CD4-positive, alpha-beta T cell (primary cell): Measurements from ENCODE around the gene DSE. TPM values are rescaled to one million over a fixed set of nuclear protein-coding genes. Genes with fewer than 3 reads are reported as not detected.

ENCODE experiments used
- ATAC-seq: fragments of 200-7000 bp; cut with Tn5 transposase; one replicate; pipeline ENCODE4 v1.10.0; 2022; ENCODE audit warnings: mild to moderate bottlenecking; ENCODE audit not compliant: poor library complexity
- CTCF ChIA-PET: fragments of 350-600 bp; sonication (Branson Sonifier 250); formaldehyde crosslinking; loops from one replicate; lab custom pipeline; 2021; ENCODE audit warnings: antibody characterized with exemption, inconsistent platforms; lab: Charles Lee
- POLR2A ChIA-PET: fragments of 350-600 bp; sonication (Branson Sonifier 250); formaldehyde crosslinking; loops from one replicate; lab custom pipeline; 2021; ENCODE audit warnings: antibody characterized with exemption, inconsistent platforms; lab: Charles Lee
- DNase-seq, 14 experiments: peaks; one replicate each; pipeline ENCODE4 v3.0.0-alpha.2; 2013 to 2020; ENCODE audit warnings: mixed read lengths in 2 of 14
- H3K27ac ChIP-seq, 2 donors: one replicate each; pipeline versions ENCODE4 v1.5.1 to v1.7.0; 2013; ENCODE audit warnings: low read length in 2 of 2, low read depth in 1 of 2, mild to moderate bottlenecking in 1 of 2
- H3K27me3 ChIP-seq, 2 experiments: 1 replicate in 1 of 2; 2 replicates in 1 of 2; pipeline versions ENCODE4 v1.6.1 to v1.7.0; 2013; ENCODE audit warnings: low read length in 2 of 2, control low read depth in 1 of 2, mild to moderate bottlenecking in 1 of 2, moderate library complexity in 1 of 2; ENCODE audit not compliant: insufficient read depth in 2 of 2, control insufficient read depth in 1 of 2
- H3K36me3 ChIP-seq: one replicate; pipeline ENCODE4 v1.6.1; 2013; ENCODE audit warnings: low read length, control low read depth; ENCODE audit not compliant: insufficient read depth
- H3K4me1 ChIP-seq: one replicate; pipeline ENCODE4 v1.6.1; 2013; ENCODE audit warnings: low read length, control low read depth; ENCODE audit not compliant: insufficient read depth
- H3K4me3 ChIP-seq: one replicate; pipeline ENCODE4 v1.5.1; 2013; ENCODE audit warnings: mild to moderate bottlenecking, low read length, moderate library complexity
- H3K9me3 ChIP-seq, 2 experiments: 1 replicate in 1 of 2; 2 replicates in 1 of 2; pipeline versions ENCODE4 v1.6.1 to v1.7.0; 2013; ENCODE audit warnings: low read length in 2 of 2, mild to moderate bottlenecking in 2 of 2, control low read depth in 1 of 2, moderate library complexity in 1 of 2; ENCODE audit not compliant: control insufficient read depth in 1 of 2, insufficient read depth in 1 of 2
- H3K27ac Mint-ChIP-seq: one replicate; pipeline ENCODE4 v1.8.0; 2020; ENCODE audit warnings: mixed read lengths
- H3K27me3 Mint-ChIP-seq: one replicate; pipeline ENCODE4 v1.8.0; 2021; ENCODE audit warnings: mixed read lengths
- H3K36me3 Mint-ChIP-seq: one replicate; pipeline ENCODE4 v1.8.0; 2021; ENCODE audit warnings: low read depth, mixed read lengths
- H3K4me1 Mint-ChIP-seq: one replicate; pipeline ENCODE4 v1.8.0; 2021; ENCODE audit warnings: low read depth, mixed read lengths
- H3K4me3 Mint-ChIP-seq: one replicate; pipeline ENCODE4 v1.8.0; 2020; ENCODE audit warnings: mild to moderate bottlenecking, mixed read lengths
- H3K9me3 Mint-ChIP-seq: one replicate; pipeline ENCODE4 v1.8.0; 2020; ENCODE audit warnings: mixed read lengths
- intact Hi-C, 2 experiments: fragments of 100-400 bp; cut with DNase I in 1 of 2; cut with micrococcal nuclease in 1 of 2; formaldehyde crosslinking; loops; one replicate each; pipeline versions ENCODE4 v1.15.1 to v1.9.0; 2023 to 2025; cut with DNase I, micrococcal nuclease
- total RNA-seq, 174 experiments: library from RNA in 2 of 174; stranded (reverse) in 2 of 174; gene quantifications; one replicate each; pipeline ENCODE4 v1.2.3 and lab custom pipeline; 2021 to 2026
- TF ChIP-seq, protein P1 (sequence below): fragments of 200-600 bp; IDR thresholded peaks from one replicate; pipeline ENCODE4 v1.8.0; 2022; ENCODE audit warnings: antibody characterized with exemption, mild to moderate bottlenecking

The DSE gene
- total RNA-seq, 2 experiments from 2014 or later = 7.5 to 8.0 TPM

DNA sequence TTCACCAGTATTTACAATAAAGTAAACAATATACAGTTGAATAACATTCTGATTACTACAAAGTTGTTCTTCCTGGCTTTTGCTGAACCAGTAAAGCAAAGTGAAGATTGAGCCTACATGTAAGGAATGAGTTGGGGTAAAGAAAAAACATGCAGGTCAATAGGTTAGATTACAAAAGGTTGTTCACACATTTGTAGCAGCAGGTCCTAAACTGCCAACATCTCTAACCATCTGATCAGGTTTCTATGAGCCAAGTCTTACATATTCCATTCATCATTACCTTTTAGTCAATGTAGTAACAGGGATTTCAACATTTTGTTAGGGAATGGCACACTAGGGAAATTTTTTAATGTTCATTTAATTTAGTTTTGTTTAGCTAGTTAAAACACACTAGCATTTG lies 81.2 kb downstream of the DSE start:
- no peak overlapping the region for H3K4me3 Mint-ChIP-seq

DNA sequence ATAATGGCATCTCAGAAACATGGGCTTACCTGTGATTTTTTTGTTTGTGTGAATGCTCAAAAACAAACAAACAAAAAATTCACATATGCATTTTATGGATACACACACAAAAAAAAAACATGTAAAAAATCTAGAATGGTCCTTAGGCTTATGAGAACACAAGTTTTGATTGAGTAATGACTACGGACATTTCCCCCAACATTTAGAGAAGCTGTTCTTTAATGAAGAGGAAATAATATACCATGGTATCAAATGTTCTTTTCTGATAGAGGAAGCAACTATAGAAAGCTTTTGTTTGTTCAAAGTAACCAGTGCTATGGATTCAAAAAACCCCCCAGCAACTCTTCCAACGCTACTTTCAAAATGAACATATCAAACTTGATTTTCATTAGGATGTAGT lies 81.8 kb downstream of the DSE start:
- H3K36me3 ChIP-seq = no peaks in the 10 kb centered on the region
- no peak overlapping the region for H3K27ac Mint-ChIP-seq
- H3K36me3 Mint-ChIP-seq = no peaks in the 10 kb centered on the region
- H3K4me3 ChIP-seq = no peak overlapping the region
- TF ChIP-seq, protein P1, sequence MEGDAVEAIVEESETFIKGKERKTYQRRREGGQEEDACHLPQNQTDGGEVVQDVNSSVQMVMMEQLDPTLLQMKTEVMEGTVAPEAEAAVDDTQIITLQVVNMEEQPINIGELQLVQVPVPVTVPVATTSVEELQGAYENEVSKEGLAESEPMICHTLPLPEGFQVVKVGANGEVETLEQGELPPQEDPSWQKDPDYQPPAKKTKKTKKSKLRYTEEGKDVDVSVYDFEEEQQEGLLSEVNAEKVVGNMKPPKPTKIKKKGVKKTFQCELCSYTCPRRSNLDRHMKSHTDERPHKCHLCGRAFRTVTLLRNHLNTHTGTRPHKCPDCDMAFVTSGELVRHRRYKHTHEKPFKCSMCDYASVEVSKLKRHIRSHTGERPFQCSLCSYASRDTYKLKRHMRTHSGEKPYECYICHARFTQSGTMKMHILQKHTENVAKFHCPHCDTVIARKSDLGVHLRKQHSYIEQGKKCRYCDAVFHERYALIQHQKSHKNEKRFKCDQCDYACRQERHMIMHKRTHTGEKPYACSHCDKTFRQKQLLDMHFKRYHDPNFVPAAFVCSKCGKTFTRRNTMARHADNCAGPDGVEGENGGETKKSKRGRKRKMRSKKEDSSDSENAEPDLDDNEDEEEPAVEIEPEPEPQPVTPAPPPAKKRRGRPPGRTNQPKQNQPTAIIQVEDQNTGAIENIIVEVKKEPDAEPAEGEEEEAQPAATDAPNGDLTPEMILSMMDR = no peak
- no peak overlapping the region for H3K4me3 Mint-ChIP-seq
- ATAC-seq (no peak), DNase-seq (no peak)
- H3K27me3 Mint-ChIP-seq = peaks cover 7% of the 10 kb centered on the region
- ChIA-PET POLR2A (no interaction called here), CTCF (no interaction called here)
- H3K27ac ChIP-seq = no peak overlapping the region
- intact Hi-C loops = no loop called here
- no peaks in the 10 kb centered on the region for H3K4me1 ChIP-seq
- H3K27me3 ChIP-seq = no peaks in the 10 kb centered on the region
- no peaks in the 10 kb centered on the region for H3K4me1 Mint-ChIP-seq
- H3K9me3 Mint-ChIP-seq = no peaks in the 10 kb centered on the region
- H3K9me3 ChIP-seq = no peaks in the 10 kb centered on the region

More for the DNA sequence above, 81.2 kb downstream of the DSE start:
- ChIA-PET POLR2A (no interaction called here), CTCF (no interaction called here)
- Mint-ChIP-seq H3K27ac (no peak overlapping the region), H3K4me1 (no peaks in the 10 kb centered on the region), H3K36me3 (no peaks in the 10 kb centered on the region), H3K27me3 (peaks cover 7% of the 10 kb centered on the region), H3K9me3 (no peaks in the 10 kb centered on the region)
- TF ChIP-seq, protein P1 = no peak
- intact Hi-C loops = no loop called here
- Histone ChIP-seq H3K9me3 (no peaks in the 10 kb centered on the region), H3K36me3 (no peaks in the 10 kb centered on the region), H3K27me3 (no peaks in the 10 kb centered on the region), H3K27ac (no peak overlapping the region), H3K4me3 (no peak overlapping the region), H3K4me1 (no peaks in the 10 kb centered on the region)
- DNase-seq (no peak), ATAC-seq (no peak)

DNA sequence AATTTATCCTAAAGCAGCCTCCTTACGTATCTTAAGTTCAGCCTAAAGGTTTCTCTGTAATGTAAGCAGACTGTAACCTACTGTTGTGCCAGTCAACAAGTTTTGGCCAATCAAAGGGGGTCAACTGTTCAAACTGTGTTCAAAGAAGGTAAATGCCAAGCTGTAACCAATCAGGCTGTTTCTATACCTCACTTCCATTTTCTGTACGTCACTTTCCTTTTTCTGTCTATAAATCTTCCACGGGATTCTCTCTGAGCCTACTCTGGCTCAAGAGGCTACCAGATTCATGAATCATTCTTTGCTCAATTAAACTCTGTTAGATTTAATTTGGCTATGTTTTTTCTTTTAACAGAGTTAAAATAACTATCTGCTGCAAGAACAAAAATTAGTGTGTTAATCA lies 85.4 kb downstream of the DSE start:
- H3K9me3 ChIP-seq = no peaks in the 10 kb centered on the region
- H3K27me3 ChIP-seq = peaks cover 0 to 3% of the 10 kb centered on the region in 2 experiments
- H3K27ac Mint-ChIP-seq = no peak overlapping the region
- H3K4me3 Mint-ChIP-seq = no peak overlapping the region
- H3K4me1 Mint-ChIP-seq = peaks cover 5% of the 10 kb centered on the region
- intact Hi-C loops = no loop called here
- ChIA-PET CTCF (no interaction called here), POLR2A (no interaction called here)
- H3K36me3 ChIP-seq = no peaks in the 10 kb centered on the region
- H3K4me1 ChIP-seq = peaks cover 2% of the 10 kb centered on the region
- TF ChIP-seq, protein P1 = no peak
- H3K36me3 Mint-ChIP-seq = no peaks in the 10 kb centered on the region
- no peak overlapping the region for H3K27ac ChIP-seq
- DNase-seq = no peak
- peaks cover 21% of the 10 kb centered on the region for H3K27me3 Mint-ChIP-seq
- no peaks in the 10 kb centered on the region for H3K9me3 Mint-ChIP-seq
- no peak overlapping the region for H3K4me3 ChIP-seq
- ATAC-seq = no peak
